PC-3 (cell line): ENCODE measurements around the gene POU2AF2. TPM values are rescaled to one million over a fixed set of nuclear protein-coding genes. Genes with fewer than 3 reads are reported as not detected.

Experiments used
- ATAC-seq: fragments of 200-7000 bp; cut with Tn5 transposase; 2 replicates; pipeline ENCODE4 v1.9.1; 2020; ENCODE audit warnings: mild to moderate bottlenecking, moderate library complexity
- BruUV-seq: library from RNA; stranded (reverse); fragments of 400-500 nt; replicated peaks from 2 replicates; lab custom pipeline; 2021; lab: Mats Ljungman, UMichigan
- CTCF ChIA-PET: fragments of 300-600 bp; sonication (Branson Sonifier 250); formaldehyde crosslinking; loops from one replicate; lab custom pipeline; 2022; ENCODE audit warnings: antibody characterized with exemption; lab: Charles Lee
- POLR2A ChIA-PET: fragments of 300-600 bp; sonication (Branson Sonifier 250); formaldehyde crosslinking; loops from one replicate; lab custom pipeline; 2022; ENCODE audit warnings: antibody characterized with exemption; ENCODE audit not compliant: unreplicated experiment; lab: Charles Lee
- DNase-seq: peaks from one replicate; pipeline ENCODE4 v3.0.0-alpha.2; 2015
- H2AFZ ChIP-seq: fragments of 300-600 bp; sonication (generic); 2 replicates; pipeline ENCODE4 v1.6.0; 2016; ENCODE audit warnings: antibody characterized with exemption, low read length
- H3F3A ChIP-seq: fragments of 300-600 bp; sonication (generic); one replicate; pipeline ENCODE4 v1.6.0; 2017; ENCODE audit warnings: antibody characterized with exemption, low read length, control low read depth, mild to moderate bottlenecking; ENCODE audit not compliant: unreplicated experiment
- H3K27ac ChIP-seq: fragments of 300-600 bp; sonication (generic); 2 replicates; pipeline ENCODE4 v1.5.1; 2016; ENCODE audit warnings: mild to moderate bottlenecking, low read length
- H3K27me3 ChIP-seq: fragments of 300-600 bp; sonication (generic); 2 replicates; pipeline ENCODE4 v1.6.1; 2016; ENCODE audit warnings: low read length, mixed read lengths
- H3K36me3 ChIP-seq: fragments of 300-600 bp; sonication (generic); 2 replicates; pipeline ENCODE4 v1.6.1; 2016; ENCODE audit warnings: low read depth, mixed run types, low read length, mixed read lengths
- H3K4me1 ChIP-seq: fragments of 300-600 bp; sonication (generic); 2 replicates; pipeline ENCODE4 v1.5.1; 2016; ENCODE audit warnings: low read length; ENCODE audit not compliant: insufficient read depth
- H3K4me2 ChIP-seq: fragments of 300-600 bp; sonication (generic); 2 replicates; pipeline ENCODE4 v1.6.0; 2016; ENCODE audit warnings: low read length
- H3K4me3 ChIP-seq: fragments of 300-600 bp; sonication (generic); 2 replicates; pipeline ENCODE4 v1.5.1; 2016; ENCODE audit warnings: mild to moderate bottlenecking, low read length, mixed read lengths
- H3K79me2 ChIP-seq: fragments of 300-600 bp; sonication (generic); 2 replicates; pipeline ENCODE4 v1.6.1; 2017; ENCODE audit warnings: low read length, mixed read lengths
- H3K9ac ChIP-seq: fragments of 300-600 bp; sonication (generic); 2 replicates; pipeline ENCODE4 v1.6.0; 2016; ENCODE audit warnings: mild to moderate bottlenecking, low read length
- H3K9me2 ChIP-seq: fragments of 300-600 bp; sonication (generic); replicated peaks from 2 replicates; pipeline ENCODE4 v1.6.1; 2016; ENCODE audit warnings: mixed run types, low read length, mixed read lengths
- H3K9me3 ChIP-seq: fragments of 300-600 bp; sonication (generic); 2 replicates; pipeline ENCODE4 v1.6.1; 2016; ENCODE audit warnings: low read length, mixed read lengths
- H4K20me1 ChIP-seq: fragments of 300-600 bp; sonication (generic); 2 replicates; pipeline ENCODE4 v1.6.1; 2016; ENCODE audit warnings: low read length, mixed read lengths
- EZH2 ChIP-seq: fragments of 300-600 bp; sonication (generic); IDR thresholded peaks from one replicate; pipeline ENCODE4 v1.6.1; 2017; ENCODE audit warnings: antibody characterized with exemption, mild to moderate bottlenecking, low read length; ENCODE audit not compliant: unreplicated experiment
- EZH2phosphoT487 ChIP-seq: fragments of 300-600 bp; sonication (generic); IDR thresholded peaks from 2 replicates; pipeline ENCODE4 v1.6.1; 2018; ENCODE audit warnings: mild to moderate bottlenecking, antibody characterized with exemption, low read length, borderline replicate concordance
- intact Hi-C: fragments of 100-400 bp; cut with micrococcal nuclease; formaldehyde crosslinking; loops from 2 replicates; pipeline ENCODE4 v1.9.0; 2023
- total RNA-seq: library from RNA; depleted of rRNA; stranded (reverse); fragments of >200 nt; gene quantifications from 2 replicates; pipeline ENCODE4 v1.2.3, GENCODE V29; 2014
- TF ChIP-seq, protein P1 (sequence below): fragments of 300-600 bp; sonication (generic); conservative IDR thresholded peaks from 2 replicates; pipeline ENCODE4 v1.5.1; 2017; ENCODE audit warnings: antibody characterized with exemption, low read depth, mild to moderate bottlenecking, low read length

The POU2AF2 gene
- total RNA-seq, 1 experiment from 2014 or later = not detected

DNA sequence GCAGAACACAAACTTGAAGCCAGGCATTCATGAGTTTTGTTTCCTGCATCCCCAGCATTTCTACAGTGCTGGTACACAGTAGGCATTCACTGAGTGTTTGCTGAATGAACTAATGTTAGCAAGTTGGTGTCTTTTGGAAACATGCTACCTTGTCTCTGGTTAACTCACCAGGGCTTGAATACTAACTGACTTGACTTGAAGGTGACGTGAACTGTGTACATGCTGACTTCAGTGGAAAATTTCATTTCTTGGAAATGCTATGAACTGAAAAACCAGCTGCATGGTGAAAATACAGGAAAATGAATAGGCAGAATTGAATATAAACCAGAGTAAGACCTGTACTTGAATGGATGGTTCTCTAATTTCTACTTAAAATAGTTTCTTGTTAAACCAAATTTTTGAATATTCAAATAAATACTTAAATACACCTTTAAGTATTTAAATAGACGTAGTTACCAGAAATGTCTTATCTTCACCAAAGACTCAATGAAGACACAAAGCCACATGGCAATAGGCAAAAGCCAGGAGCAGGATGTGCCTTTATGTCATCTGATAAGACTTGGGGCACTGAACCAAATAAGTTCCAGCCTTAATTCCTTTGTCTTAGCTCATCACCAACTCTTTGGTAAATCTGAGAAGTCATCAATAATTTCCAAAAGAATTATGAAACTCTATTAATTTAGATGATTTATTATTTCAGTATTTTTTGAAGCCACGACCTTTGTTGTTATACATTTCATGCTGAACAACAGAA is 39.7 kb upstream of the POU2AF2 start:
- Histone ChIP-seq H2AFZ (no peak overlapping the region), H3K9ac (no peak overlapping the region), H3K9me2 (no peaks in the 10 kb centered on the region), H3K4me2 (peak overlapping the region; percentile 70), H3K4me3 (no peak overlapping the region), H3K27me3 (no peaks in the 10 kb centered on the region), H3K4me1 (peaks cover 26% of the 10 kb centered on the region), H4K20me1 (no peaks in the 10 kb centered on the region), H3K79me2 (no peaks in the 10 kb centered on the region), H3K27ac (peak overlapping the region; percentile 11; the same call in 1 of the 2 replicates), H3F3A (peaks cover 6% of the 10 kb centered on the region), H3K9me3 (no peaks in the 10 kb centered on the region), H3K36me3 (no peaks in the 10 kb centered on the region)
- peak; percentile 32 for DNase-seq
- POLR2A ChIA-PET = no interaction called here
- no TSS peak for BruUV-seq
- intact Hi-C loops = loop anchor here (1.0 to 10.0 kb wide), 2 partner anchors 24 to 329 kb away; no protein-coding TSS in a partner anchor
- TF ChIP-seq EZH2 (no peak), EZH2phosphoT487 (no peak)
- TF ChIP-seq, protein P1, sequence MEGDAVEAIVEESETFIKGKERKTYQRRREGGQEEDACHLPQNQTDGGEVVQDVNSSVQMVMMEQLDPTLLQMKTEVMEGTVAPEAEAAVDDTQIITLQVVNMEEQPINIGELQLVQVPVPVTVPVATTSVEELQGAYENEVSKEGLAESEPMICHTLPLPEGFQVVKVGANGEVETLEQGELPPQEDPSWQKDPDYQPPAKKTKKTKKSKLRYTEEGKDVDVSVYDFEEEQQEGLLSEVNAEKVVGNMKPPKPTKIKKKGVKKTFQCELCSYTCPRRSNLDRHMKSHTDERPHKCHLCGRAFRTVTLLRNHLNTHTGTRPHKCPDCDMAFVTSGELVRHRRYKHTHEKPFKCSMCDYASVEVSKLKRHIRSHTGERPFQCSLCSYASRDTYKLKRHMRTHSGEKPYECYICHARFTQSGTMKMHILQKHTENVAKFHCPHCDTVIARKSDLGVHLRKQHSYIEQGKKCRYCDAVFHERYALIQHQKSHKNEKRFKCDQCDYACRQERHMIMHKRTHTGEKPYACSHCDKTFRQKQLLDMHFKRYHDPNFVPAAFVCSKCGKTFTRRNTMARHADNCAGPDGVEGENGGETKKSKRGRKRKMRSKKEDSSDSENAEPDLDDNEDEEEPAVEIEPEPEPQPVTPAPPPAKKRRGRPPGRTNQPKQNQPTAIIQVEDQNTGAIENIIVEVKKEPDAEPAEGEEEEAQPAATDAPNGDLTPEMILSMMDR = no peak
- peak; percentile 21 for ATAC-seq
- CTCF ChIA-PET = no interaction called here

DNA sequence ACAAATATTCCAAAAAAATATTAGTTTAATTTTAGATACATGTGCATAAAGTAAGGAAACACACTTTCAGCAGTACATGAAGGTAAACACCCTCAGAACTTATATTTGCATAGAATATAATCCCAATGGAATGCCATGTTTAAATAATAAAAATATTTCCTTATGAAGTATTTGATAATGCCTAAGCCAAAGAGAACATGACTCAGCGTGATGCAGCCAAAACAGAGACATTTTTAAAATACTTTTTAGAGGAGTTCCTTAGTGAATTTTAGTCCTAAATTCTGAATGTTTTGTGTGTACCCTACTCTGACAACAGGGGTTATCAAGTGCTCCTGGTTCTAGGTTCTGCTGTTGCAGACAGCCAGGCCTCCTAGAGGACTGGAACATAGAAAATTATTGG is 39.1 kb upstream of the POU2AF2 start:
- H3K36me3 ChIP-seq = no peaks in the 10 kb centered on the region
- intact Hi-C loops = loop anchor here (1.0 to 10.0 kb wide), 2 partner anchors 24 to 328 kb away; no protein-coding TSS in a partner anchor
- no peaks in the 10 kb centered on the region for H3K9me2 ChIP-seq
- peaks cover 26% of the 10 kb centered on the region for H3K4me1 ChIP-seq
- ATAC-seq (peak; percentile 95), DNase-seq (peak; percentile 92)
- H3K4me3 ChIP-seq = no peak overlapping the region
- no peak overlapping the region for H3K9ac ChIP-seq
- no TSS peak for BruUV-seq
- ChIA-PET CTCF (no interaction called here), POLR2A (no interaction called here)
- H4K20me1 ChIP-seq = no peaks in the 10 kb centered on the region
- peak overlapping the region; percentile 67 for H2AFZ ChIP-seq
- no peaks in the 10 kb centered on the region for H3K79me2 ChIP-seq
- peaks cover 6% of the 10 kb centered on the region for H3F3A ChIP-seq
- no peaks in the 10 kb centered on the region for H3K27me3 ChIP-seq
- TF ChIP-seq EZH2 (no peak), EZH2phosphoT487 (no peak)
- TF ChIP-seq, protein P1 = no peak
- no peaks in the 10 kb centered on the region for H3K9me3 ChIP-seq
- peak overlapping the region; percentile 70 for H3K27ac ChIP-seq
- peak overlapping the region; percentile 70 for H3K4me2 ChIP-seq

DNA sequence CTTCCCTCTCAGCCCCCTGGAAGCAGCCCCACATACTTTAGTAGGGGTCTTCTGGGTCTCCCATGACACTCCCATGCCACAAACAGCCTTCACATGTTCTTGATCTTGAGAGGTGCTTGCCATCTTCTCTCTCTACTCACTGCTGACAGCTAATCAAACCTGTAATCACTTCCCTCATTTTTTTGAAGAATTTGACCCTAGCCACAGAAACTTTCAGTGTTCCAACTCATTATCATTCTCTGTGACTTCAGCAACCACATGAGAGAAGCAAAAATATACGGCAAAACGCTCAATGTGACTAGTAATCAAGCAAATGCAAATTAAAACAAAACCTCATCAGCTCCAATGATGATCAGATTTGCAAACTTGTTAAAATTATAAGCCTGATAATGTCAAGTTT is 38.3 kb upstream of the POU2AF2 start:
- peak; percentile 7 for DNase-seq
- Histone ChIP-seq H3F3A (peaks cover 6% of the 10 kb centered on the region), H3K9ac (no peak overlapping the region), H4K20me1 (no peaks in the 10 kb centered on the region), H3K4me3 (no peak overlapping the region), H3K4me1 (peaks cover 26% of the 10 kb centered on the region), H2AFZ (peak overlapping the region; percentile 67), H3K79me2 (no peaks in the 10 kb centered on the region), H3K9me3 (no peaks in the 10 kb centered on the region), H3K9me2 (no peaks in the 10 kb centered on the region), H3K36me3 (no peaks in the 10 kb centered on the region), H3K27ac (peak overlapping the region; percentile 70), H3K4me2 (peak overlapping the region; percentile 70), H3K27me3 (no peaks in the 10 kb centered on the region)
- ChIA-PET CTCF (no interaction called here), POLR2A (no interaction called here)
- no TSS peak for BruUV-seq
- no peak for ATAC-seq
- TF ChIP-seq EZH2 (no peak), EZH2phosphoT487 (no peak)
- TF ChIP-seq, protein P1 = no peak
- intact Hi-C loops = loop anchor here (10.0 kb wide), 1 partner anchor 328 kb away; no protein-coding TSS in a partner anchor
